GM19238 (cell line): ENCODE data around the gene ENO2.

Experiments used
- DNase-seq: peaks from one replicate; pipeline ENCODE4 v3.0.0; 2011; ENCODE audit warnings: low spot score; ENCODE audit not compliant: insufficient read length

The ENO2 gene

DNA sequence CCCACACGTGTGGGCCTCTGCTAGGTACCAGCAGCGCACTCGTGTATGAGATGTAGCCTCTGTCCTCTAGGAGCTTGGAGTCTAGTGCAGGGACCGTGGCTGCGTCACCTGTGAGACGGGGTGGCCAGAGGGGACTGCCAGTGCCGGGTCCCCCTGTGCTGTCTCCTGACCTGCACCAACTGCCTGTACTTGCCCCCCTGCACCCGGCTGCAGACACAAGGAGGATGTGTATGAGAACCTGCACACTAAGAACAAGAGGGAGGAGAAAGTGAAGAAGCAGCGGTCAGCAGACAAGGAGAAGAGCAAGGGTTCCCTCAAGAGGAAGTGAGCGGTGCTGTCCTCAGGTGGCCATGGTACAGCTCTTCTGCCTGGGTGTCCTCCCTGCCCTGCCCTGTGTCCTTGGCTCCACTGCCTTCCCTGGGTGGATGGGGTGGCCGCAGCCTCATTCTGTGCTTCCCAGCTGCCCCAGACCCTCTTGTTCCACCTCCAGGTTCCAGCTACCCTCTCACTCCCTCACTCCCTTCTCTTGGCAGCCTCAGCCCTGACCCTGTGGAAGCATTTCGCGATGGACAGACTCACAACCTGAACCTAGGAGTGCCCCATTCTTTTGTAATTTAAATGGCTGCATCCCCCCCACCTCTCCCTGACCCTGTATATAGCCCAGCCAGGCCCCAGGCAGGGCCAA, 46.4 kb downstream of the ENO2 start:
- no peak for DNase-seq

DNA sequence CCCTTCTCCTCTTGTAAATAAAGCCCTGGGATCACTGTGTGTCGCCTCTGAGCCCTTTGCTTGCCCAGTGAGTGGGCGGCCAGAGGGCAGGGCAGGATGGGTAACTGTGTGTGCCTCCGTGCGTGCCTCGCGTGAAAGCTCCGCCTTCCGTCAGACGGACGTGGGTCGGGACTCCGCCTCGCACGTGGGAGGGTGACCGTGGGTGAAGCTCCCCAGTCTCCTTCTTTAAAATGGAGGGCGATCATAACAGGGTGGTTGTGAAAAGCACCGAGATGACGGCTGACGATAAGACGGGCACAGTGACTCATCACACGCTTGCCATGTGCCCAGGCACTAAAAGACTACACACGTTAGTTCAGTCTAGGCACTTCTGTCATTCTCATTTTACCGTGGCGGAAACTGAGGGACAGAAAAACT, 46.9 kb downstream of the ENO2 start:
- no peak for DNase-seq

GRCh38 chr12:6961695-6962284, 47.4 kb downstream of the ENO2 start:
- DNase-seq: no peak

- no peak for DNase-seq
These were observed 48.1 kb downstream of the ENO2 start for GRCh38 chr12:6962285-6963015.

DNA sequence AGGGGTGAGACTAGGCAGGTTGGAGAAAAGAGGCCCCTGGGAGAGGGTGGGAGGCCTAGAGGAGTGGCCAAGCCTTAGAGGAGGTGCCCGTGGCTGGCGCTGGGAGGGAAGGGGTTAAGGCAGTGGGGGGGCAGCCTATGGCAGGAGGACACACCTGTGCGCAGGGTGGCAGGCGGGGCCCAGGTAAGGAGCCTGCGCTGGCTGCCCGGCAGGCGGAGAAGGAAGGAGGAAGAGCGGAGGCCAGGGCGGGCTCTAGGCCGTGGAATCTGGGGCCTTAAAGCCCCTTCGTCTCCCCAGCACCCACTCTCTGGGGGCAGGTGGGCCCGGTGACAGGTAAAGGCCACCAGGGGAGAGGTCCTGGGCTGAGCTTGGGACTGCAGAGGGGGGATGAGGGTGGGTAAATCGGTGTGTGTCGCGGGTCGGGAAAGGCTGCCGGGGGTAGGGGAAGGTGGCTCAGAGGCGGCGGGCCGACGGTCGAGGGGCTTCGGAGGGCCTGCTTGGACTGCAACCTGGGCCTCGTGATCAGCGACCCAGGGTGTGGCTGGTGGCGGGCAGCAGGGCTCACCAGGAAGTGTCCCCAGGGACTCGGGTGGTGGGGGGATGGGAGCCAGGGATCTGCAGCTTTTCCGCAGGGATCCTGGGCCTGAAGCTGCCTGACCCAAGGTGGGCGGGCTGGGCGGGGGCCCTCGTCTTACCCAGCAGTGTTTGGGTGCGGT, 48.8 kb downstream of the ENO2 start:
- no peak for DNase-seq

DNA sequence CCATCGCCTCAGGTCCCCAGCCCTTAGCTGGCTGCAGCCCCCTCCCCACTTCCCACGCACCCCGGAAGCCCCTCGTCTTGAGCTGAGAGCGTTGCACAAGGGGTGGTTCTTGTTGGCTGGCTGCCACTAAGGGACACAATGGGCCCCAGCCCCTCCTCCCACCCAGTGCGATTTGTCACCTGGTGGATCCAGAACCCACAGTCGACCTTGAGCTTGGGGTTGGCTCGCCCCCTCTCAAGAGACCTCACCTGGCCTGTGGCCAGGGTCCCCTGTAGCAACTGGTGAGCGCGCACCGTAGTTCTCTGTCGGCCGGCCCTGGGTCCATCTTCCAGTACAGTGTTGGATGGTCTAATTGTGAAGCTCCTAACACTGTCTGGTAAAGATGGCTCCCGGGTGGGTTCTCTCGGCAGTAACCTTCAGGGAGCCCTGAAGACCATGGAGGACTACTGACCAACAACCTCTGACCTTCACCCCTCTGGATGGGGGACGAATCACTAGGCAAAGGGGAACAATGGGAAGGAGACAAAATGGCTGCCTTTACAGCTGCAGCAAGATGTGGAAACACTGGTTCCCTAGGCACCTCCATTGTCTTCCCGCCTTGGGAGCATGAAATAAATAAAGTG, 49.5 kb downstream of the ENO2 start:
- no peak for DNase-seq

DNA sequence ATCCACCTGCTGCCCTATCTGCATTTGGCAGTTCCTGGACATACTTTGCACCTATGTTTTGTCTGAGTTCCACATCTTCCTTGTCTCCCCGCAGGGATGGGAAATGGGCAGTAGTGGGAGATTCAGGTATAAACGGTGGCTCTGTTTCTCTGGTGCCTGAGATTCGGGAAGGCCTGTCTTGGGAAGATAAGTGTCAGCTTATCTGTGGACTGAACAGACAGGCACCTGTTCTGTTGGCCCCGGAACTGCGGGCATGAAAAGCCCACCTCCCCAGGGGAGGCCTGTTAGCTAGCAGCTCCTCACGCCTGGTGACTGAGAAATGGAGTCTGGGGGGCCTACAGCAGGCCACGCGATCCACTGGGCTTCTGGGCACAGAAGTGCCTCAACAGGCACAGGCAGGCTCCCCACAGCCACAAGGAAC, 50.2 kb downstream of the ENO2 start:
- no peak for DNase-seq

DNA sequence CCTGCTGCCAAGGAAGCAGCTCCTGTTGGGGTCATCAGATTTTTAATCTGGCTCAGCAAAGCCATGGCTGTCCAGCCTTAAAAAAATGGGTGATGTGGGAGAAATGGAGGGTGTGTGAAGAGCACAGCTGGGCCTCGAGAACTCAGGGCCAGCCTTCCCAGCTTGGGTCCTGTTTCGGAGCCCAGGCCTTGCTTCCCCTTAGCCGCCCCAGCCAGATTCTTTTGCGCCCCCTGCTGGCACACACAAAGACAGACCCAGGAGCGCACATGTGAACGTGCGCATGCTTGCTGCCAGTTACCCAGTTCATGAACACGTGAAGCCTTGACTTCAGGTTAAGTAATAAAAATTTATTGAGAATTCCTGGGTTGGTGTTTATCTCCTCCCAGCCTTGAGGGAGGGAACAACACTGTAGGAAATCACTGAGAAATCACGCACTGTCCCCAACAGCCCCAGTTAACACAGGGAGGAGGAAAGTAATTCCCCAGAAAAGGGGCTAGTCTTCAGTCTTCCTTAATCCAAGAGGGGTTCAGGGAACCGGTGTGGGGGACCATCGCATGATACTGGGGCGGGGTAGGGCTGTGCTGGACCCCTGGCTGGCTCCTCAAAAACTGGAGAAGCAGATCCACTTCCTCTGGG, 50.8 kb downstream of the ENO2 start:
- DNase-seq: peak; percentile 80

DNA sequence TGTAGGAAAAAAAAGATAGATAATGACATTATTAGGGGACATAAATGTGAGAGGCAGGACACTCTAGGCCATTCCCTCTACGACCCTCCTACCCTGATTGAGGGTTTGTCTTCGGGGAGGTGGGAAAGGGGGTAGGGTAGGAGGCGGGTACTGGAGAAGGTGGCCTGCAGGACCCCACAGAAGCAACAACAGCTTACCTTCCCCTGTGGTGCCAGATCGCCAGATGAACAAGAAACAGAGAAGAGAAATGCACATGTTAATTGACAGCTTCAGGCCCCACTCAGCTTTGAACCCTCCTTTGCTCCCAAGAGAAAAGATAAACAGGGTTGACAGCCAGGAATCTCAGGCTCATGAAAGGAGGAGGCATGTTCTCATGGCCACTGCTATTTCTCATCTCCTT, 51.3 kb downstream of the ENO2 start:
- no peak for DNase-seq

DNA sequence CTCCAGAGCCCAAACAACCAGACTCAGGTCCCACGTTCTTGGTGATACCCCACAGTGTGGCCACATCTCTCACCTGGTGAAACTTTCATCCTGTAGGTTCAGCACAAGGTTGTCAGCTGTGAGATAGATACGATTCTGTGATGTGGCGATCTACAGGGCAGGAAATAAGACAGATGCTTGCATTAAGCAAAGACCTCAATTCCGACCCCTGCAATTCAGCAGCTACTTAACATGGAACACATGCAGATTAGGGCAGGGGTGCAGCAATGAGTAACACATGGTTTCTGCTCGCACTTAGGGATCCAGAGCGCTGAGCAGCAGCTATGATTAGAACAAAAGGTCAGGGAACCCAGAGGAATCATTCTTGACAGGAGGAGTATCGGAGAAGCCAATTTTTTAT, 52.0 kb downstream of the ENO2 start:
- no peak for DNase-seq

GRCh38 chr12:6967651-6968100, 53.3 kb downstream of the ENO2 start:
- DNase-seq: no peak

- no peak for DNase-seq
These were observed 54.0 kb downstream of the ENO2 start for GRCh38 chr12:6968426-6968825.

DNA sequence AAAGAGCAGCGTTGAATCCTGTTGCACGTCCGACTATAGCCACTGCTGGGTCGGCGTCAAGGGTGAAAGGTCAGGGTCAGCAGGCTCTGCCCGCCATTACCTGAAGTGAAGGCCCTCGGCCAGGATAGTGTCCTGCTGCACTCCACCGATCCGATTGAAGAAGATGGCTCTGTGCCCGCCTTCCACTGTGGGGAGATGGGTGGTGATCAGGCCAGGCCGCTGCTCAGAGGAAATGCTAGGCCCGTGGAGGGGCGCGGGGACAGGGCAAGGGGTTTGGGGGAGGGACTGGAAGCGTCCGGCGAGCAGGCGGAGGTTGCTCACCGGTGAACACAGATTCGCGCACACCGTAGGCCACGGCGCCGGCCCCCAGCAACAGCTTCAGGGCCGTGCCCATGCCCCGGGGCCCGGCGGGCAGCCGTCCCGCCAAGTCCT, 55.7 kb downstream of the ENO2 start:
- DNase-seq: no peak
